Lower leg skin (tissue), 4 donors: ENCODE results near the gene ERGIC3. TPM values are rescaled to one million over a fixed set of nuclear protein-coding genes. Genes with fewer than 3 reads are reported as not detected.

Source experiments
- DNase-seq, 2 donors: peaks; one replicate each; pipeline ENCODE4 v3.0.0-alpha.2; 2019; ENCODE audit warnings: low spot score in 2 of 2
- H3K4me3 ChIP-seq: fragments of 200-600 bp; sonication (generic); 2 replicates; pipeline ENCODE4 v1.5.1; 2017; ENCODE audit warnings: mild to moderate bottlenecking, low read depth; ENCODE audit not compliant: poor library complexity, severe bottlenecking
- CTCF ChIP-seq, 3 donors: fragments of 450-650 bp; IDR thresholded peaks; one replicate each; pipeline ENCODE4 v1.5.1; 2016; ENCODE audit warnings: antibody characterized with exemption in 3 of 3, mild to moderate bottlenecking in 3 of 3, moderate library complexity in 2 of 3
- POLR2A ChIP-seq, 2 donors: fragments of 450-650 bp; IDR thresholded peaks; one replicate each; pipeline ENCODE4 v1.6.1; 2016 to 2017; ENCODE audit warnings: antibody characterized with exemption in 2 of 2, mild to moderate bottlenecking in 1 of 2, moderate library complexity in 1 of 2
- WGBS, 2 donors: methylation state at CpG; one replicate each; pipeline ENCODE4 v1.1.5; 2018; 5-methylcytosine and 5-hydroxymethylcytosine counted together
- intact Hi-C: fragments of 100-400 bp; cut with DNase I; formaldehyde crosslinking; loops from one replicate; pipeline ENCODE4 v1.15.0; 2023; ENCODE audit warnings: low total_unique reads
- total RNA-seq, 4 donors: library from RNA; depleted of rRNA; stranded (reverse); fragments of >200 nt; gene quantifications; one replicate each; pipeline ENCODE4 v1.1.0, GENCODE V29; 2016

Gene ERGIC3
- total RNA-seq, 4 donors from 2014 or later: 148 to 222 (median 201) TPM

GRCh38 chr20:35604449-35604747 is 62.5 kb downstream of the ERGIC3 start:
- H3K4me3 ChIP-seq: no peak overlapping the region
- TF ChIP-seq POLR2A (IDR thresholded peaks at IDR 0.05) (no peak), CTCF (IDR thresholded peaks at IDR 0.05) (no peak)
- WGBS, 2 donors: 62 to 70% methylated on average over 4 of the region's 4 CpGs
- DNase-seq: no peak
- intact Hi-C loops: no loop called here

- DNase-seq: no peak
- intact Hi-C loops: no loop called here
- no peak overlapping the region for H3K4me3 ChIP-seq
- TF ChIP-seq CTCF (IDR thresholded peaks at IDR 0.05) (no peak), POLR2A (IDR thresholded peaks at IDR 0.05) (no peak)
- WGBS, 2 donors: 96 to 97% methylated on average over 4 of the region's 4 CpGs
Observed at GRCh38 chr20:35606127-35606526, 64.2 kb downstream of the ERGIC3 start.

Other genes starting within 250 kb of the ERGIC3 start
- 10 to 100 TPM; 54.4 to 85.7 (median 68.6) TPM for gene FAM83C, start 249.7 kb upstream of the ERGIC3 start, total RNA-seq
- 10 to 100 TPM; 18.8 to 28.1 (median 26.8) TPM for gene UQCC1, start 130.1 kb upstream of the ERGIC3 start, total RNA-seq
- gene GDF5, start 103.8 kb upstream of the ERGIC3 start, total RNA-seq: under 1 TPM in 2 of 4 donors, not detected in 2; 0.10 TPM
- gene CEP250, start 86.5 kb upstream of the ERGIC3 start, total RNA-seq: 10 to 100 TPM; 17.9 to 49.5 (median 28.9) TPM
- not detected for gene C20orf173, start 12.4 kb upstream of the ERGIC3 start, total RNA-seq
- 1 to 10 TPM in 3 of 4 donors, not detected in 1; 1.2 to 2.5 (median 1.9) TPM for gene SPAG4, start 73.8 kb downstream of the ERGIC3 start, total RNA-seq
- gene CPNE1, start 122.8 kb downstream of the ERGIC3 start, total RNA-seq: 100 to 1,000 TPM in 2 of 4 donors, 10 to 100 TPM in 2; 51.8 to 172 (median 122) TPM
- 10 to 100 TPM; 13.5 to 27.8 (median 21.4) TPM for gene RBM12, start 122.8 kb downstream of the ERGIC3 start, total RNA-seq
- 10 to 100 TPM; 39.6 to 48.4 (median 44.0) TPM for gene NFS1, start 157.3 kb downstream of the ERGIC3 start, total RNA-seq
- 100 to 1,000 TPM in 3 of 4 donors, 10 to 100 TPM in 1; 57.4 to 242 (median 150) TPM for gene ROMO1, start 157.3 kb downstream of the ERGIC3 start, total RNA-seq
- 100 to 1,000 TPM; 165 to 303 (median 188) TPM for gene RBM39, start 200.2 kb downstream of the ERGIC3 start, total RNA-seq
- gene PHF20, start 229.9 kb downstream of the ERGIC3 start, total RNA-seq: 10 to 100 TPM; 30.5 to 53.3 (median 33.4) TPM